HL-60/S4 treated with phorbol 12-myristate 13-acetate at 8.2 ng/mL for 4 days and 3 days (cell line): ENCODE measurements around the gene INTS4.
"Not testable (repeated sequence)": the region's sequence is repeated elsewhere in the genome, so short reads cannot be mapped to it uniquely, and the experiment has no call there.

Experiments used
- in situ Hi-C: fragments of 300-500 bp; cut with MboI; formaldehyde crosslinking; loops from 2 replicates; pipeline ENCODE4 v1.15.0; 2022; ENCODE audit warnings: low sequenced_read_pairs

Gene INTS4

GRCh38 chr11:78022397-78023396 is 28.2 kb upstream of the INTS4 start, which contains the start of gene KCTD14:
KCTD14 (minus strand) TSS chr11:78023276; CDS start chr11:78023249, 27 bp downstream.
- in situ Hi-C loops = no loop called here

- in situ Hi-C loops = no loop called here
These were observed 27.1 kb upstream of the INTS4 start for GRCh38 chr11:78021611-78022010.

GRCh38 chr11:78020246-78020645 is 25.8 kb upstream of the INTS4 start:
- in situ Hi-C loops = no loop called here

GRCh38 chr11:78019808-78020207 is 25.3 kb upstream of the INTS4 start:
- in situ Hi-C loops = no loop called here

GRCh38 chr11:78015878-78016277 is 21.4 kb upstream of the INTS4 start:
- in situ Hi-C loops = no loop called here

GRCh38 chr11:78014937-78015520 is 20.6 kb upstream of the INTS4 start:
- in situ Hi-C loops = not testable (repeated sequence)

- in situ Hi-C loops = no loop called here
These were observed 16.8 kb upstream of the INTS4 start for GRCh38 chr11:78011301-78011700.

GRCh38 chr11:78010755-78011154 is 16.3 kb upstream of the INTS4 start:
- in situ Hi-C loops = no loop called here

- in situ Hi-C loops = no loop called here
These were observed 15.8 kb upstream of the INTS4 start for GRCh38 chr11:78010304-78010703.

- in situ Hi-C loops = no loop called here
These were observed 14.6 kb upstream of the INTS4 start for GRCh38 chr11:78009062-78009461.

- in situ Hi-C loops = no loop called here
These were observed 5.7 kb upstream of the INTS4 start for GRCh38 chr11:78000193-78000592.

- in situ Hi-C loops = no loop called here
These were observed 5.1 kb upstream of the INTS4 start for GRCh38 chr11:77999446-78000030.

- in situ Hi-C loops = no loop called here
These were observed 566 bp downstream of the INTS4 start for GRCh38 chr11:77993902-77994301.

- in situ Hi-C loops = no loop called here
These were observed 3.5 kb downstream of the INTS4 start for GRCh38 chr11:77990981-77991380.

- in situ Hi-C loops = not testable (repeated sequence)
These were observed 8.0 kb downstream of the INTS4 start for GRCh38 chr11:77986456-77986855.

GRCh38 chr11:77981346-77981947 is 13.0 kb downstream of the INTS4 start:
- in situ Hi-C loops = no loop called here

GRCh38 chr11:77968337-77968736 is 26.1 kb downstream of the INTS4 start:
- in situ Hi-C loops = no loop called here

- in situ Hi-C loops = no loop called here
These were observed 26.7 kb downstream of the INTS4 start for GRCh38 chr11:77967753-77968152.

GRCh38 chr11:77967121-77967520 is 27.3 kb downstream of the INTS4 start:
- in situ Hi-C loops = no loop called here

- in situ Hi-C loops = no loop called here
These were observed 28.1 kb downstream of the INTS4 start for GRCh38 chr11:77966338-77966737.

GRCh38 chr11:77959434-77959833 is 35.0 kb downstream of the INTS4 start:
- in situ Hi-C loops = no loop called here
